KMS-11 (cell line): ENCODE results near the gene DTNB.
"Not testable (repeated sequence)": the region's sequence is repeated elsewhere in the genome, so short reads cannot be mapped to it uniquely, and the experiment has no call there.

Experiments used
- H2AFZ ChIP-seq: fragments of 200-600 bp; sonication (generic); 2 replicates; pipeline ENCODE4 v1.6.1; 2016; ENCODE audit warnings: antibody characterized with exemption, mixed run types, low read depth
- H3K27ac ChIP-seq: fragments of 200-600 bp; sonication (generic); 2 replicates; pipeline ENCODE4 v1.6.1; 2016; ENCODE audit warnings: mild to moderate bottlenecking, mixed run types
- H3K27me3 ChIP-seq: fragments of 200-600 bp; sonication (generic); 2 replicates; pipeline ENCODE4 v1.6.1; 2017; ENCODE audit warnings: mild to moderate bottlenecking, low read depth, mixed run types, moderate library complexity; ENCODE audit not compliant: insufficient read depth
- H3K36me3 ChIP-seq: fragments of 200-600 bp; sonication (generic); 2 replicates; pipeline ENCODE4 v1.6.1; 2017; ENCODE audit warnings: mild to moderate bottlenecking, mixed run types; ENCODE audit not compliant: insufficient read depth
- H3K4me1 ChIP-seq: fragments of 200-600 bp; sonication (generic); 2 replicates; pipeline ENCODE4 v1.6.1; 2016; ENCODE audit warnings: mild to moderate bottlenecking, low read depth, mixed run types; ENCODE audit not compliant: poor library complexity, severe bottlenecking
- H3K4me2 ChIP-seq: fragments of 200-600 bp; sonication (generic); 2 replicates; pipeline ENCODE4 v1.7.0; 2016; ENCODE audit warnings: mild to moderate bottlenecking, mixed run types
- H3K4me3 ChIP-seq: fragments of 200-600 bp; sonication (generic); IDR thresholded peaks from 2 replicates; pipeline ENCODE4 v1.6.1; 2017; ENCODE audit warnings: low read depth, low read length, mixed read lengths; ENCODE audit not compliant: insufficient read depth
- H3K79me2 ChIP-seq: fragments of 200-600 bp; sonication (generic); 2 replicates; pipeline ENCODE4 v1.6.1; 2016; ENCODE audit warnings: low read depth, mixed run types; ENCODE audit not compliant: insufficient read depth
- H3K9ac ChIP-seq: fragments of 200-600 bp; sonication (generic); 2 replicates; pipeline ENCODE4 v1.6.1; 2016; ENCODE audit warnings: mild to moderate bottlenecking, mixed run types
- H4K20me1 ChIP-seq: fragments of 200-600 bp; sonication (generic); 2 replicates; pipeline ENCODE4 v1.6.1; 2016; ENCODE audit warnings: mild to moderate bottlenecking, mixed run types; ENCODE audit not compliant: insufficient read depth
- TF ChIP-seq, protein P1 (sequence below): fragments of 200-600 bp; sonication (generic); conservative IDR thresholded peaks from 2 replicates; pipeline ENCODE4 v1.6.1; 2017; ENCODE audit warnings: low read depth, mild to moderate bottlenecking, antibody characterized with exemption, low read length, moderate library complexity, mixed read lengths

The DTNB gene

DNA sequence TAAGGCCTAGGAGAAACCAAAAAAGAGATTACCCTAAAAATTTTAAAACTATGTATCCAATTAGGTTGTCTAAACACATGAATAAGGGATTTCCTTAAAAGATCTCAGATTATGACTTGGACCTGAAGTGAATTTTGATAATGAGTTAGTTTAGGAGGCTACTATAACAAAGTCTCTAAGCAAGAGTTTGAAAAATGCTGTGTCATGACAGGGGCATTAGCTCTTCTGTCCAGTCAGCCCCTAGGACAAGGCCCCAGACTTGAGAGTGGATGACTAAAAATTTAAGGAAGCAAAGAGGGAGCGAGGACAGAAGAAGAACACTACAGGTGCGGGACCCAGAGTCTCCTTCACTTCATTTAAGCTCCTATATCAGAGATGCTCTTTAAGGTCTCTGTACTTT is 135.9 kb downstream of the DTNB start:
- H3K27ac ChIP-seq, result no peak overlapping the region
- no peak overlapping the region for H2AFZ ChIP-seq
- no peaks in the 10 kb centered on the region for H3K36me3 ChIP-seq
- H3K4me2 ChIP-seq, result no peak overlapping the region
- H3K4me3 ChIP-seq, result no peak overlapping the region
- H3K27me3 ChIP-seq, result no peaks in the 10 kb centered on the region
- H3K4me1 ChIP-seq, result no peaks in the 10 kb centered on the region
- no peak overlapping the region for H3K9ac ChIP-seq
- TF ChIP-seq, protein P1, sequence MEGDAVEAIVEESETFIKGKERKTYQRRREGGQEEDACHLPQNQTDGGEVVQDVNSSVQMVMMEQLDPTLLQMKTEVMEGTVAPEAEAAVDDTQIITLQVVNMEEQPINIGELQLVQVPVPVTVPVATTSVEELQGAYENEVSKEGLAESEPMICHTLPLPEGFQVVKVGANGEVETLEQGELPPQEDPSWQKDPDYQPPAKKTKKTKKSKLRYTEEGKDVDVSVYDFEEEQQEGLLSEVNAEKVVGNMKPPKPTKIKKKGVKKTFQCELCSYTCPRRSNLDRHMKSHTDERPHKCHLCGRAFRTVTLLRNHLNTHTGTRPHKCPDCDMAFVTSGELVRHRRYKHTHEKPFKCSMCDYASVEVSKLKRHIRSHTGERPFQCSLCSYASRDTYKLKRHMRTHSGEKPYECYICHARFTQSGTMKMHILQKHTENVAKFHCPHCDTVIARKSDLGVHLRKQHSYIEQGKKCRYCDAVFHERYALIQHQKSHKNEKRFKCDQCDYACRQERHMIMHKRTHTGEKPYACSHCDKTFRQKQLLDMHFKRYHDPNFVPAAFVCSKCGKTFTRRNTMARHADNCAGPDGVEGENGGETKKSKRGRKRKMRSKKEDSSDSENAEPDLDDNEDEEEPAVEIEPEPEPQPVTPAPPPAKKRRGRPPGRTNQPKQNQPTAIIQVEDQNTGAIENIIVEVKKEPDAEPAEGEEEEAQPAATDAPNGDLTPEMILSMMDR, result no peak
- no peaks in the 10 kb centered on the region for H4K20me1 ChIP-seq
- H3K79me2 ChIP-seq, result no peaks in the 10 kb centered on the region

DNA sequence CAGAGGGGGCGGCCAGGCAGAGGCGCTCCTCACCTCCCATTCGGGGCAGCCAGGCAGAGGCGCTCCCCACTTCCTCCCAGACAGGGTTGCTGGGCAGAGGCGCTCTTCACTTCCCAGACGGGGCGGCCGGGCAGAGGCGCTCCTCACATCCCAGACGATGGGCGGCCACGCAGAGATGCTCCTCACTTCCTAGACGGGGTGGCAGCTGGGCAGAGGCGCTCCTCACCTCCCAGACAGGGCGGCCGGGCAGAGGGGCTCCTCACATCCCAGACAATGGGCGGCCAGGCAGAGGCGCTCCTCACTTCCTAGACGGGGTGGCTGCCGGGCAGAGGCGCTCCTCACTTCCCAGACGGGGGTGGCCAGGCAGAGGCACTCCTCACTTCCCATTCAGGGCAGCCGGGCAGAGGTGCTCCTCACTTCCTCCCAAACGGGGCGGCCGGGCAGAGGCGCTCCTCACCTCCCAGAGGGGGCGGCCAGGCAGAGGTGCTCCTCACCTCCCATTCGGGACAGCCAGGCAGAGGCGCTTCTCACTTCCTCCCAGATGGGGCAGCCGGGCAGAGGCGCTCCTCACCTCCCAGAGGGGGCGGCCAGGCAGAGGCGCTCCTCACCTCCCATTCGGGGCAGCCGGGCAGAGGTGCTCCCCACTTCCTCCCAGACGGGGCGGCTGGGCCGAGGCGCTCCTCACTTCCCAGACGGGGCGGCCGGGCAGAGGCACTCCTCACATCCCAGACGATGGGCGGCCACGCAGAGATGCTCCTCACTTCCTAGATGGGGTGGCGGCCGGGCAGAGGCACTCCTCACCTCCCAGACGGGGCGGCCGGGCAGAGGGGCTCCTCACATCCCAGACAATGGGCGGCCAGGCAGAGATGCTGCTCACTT is 137.7 kb downstream of the DTNB start:
- not testable (repeated sequence) for H3K4me3 ChIP-seq, H3K27me3 ChIP-seq, H3K9ac ChIP-seq, H2AFZ ChIP-seq, H3K36me3 ChIP-seq, H3K27ac ChIP-seq, H4K20me1 ChIP-seq, H3K79me2 ChIP-seq, H3K4me2 ChIP-seq, H3K4me1 ChIP-seq

DNA sequence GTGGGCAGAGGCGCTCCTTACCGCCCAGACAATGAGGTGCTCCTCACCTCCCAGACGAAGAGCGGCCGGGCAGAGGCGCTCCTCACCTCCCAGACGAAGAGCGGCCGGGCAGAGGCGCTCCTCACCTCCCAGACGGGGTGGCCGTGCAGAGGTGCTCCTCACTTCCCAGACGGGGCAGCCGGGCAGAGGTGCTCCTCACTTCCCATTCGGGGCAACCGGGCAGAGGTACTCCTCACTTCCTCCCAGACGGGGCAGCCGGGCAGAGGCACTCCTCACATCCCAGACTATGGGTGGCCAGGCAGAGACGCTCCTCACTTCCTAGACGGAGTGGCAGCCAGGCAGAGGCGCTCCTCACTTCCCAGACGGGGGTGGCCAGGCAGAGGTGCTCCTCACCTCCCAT is 138.4 kb downstream of the DTNB start:
- H3K27me3 ChIP-seq, H3K27ac ChIP-seq, H4K20me1 ChIP-seq, H3K4me1 ChIP-seq, H3K4me3 ChIP-seq, H3K9ac ChIP-seq, H3K4me2 ChIP-seq, H3K79me2 ChIP-seq, H3K36me3 ChIP-seq, H2AFZ ChIP-seq: not testable (repeated sequence)

DNA sequence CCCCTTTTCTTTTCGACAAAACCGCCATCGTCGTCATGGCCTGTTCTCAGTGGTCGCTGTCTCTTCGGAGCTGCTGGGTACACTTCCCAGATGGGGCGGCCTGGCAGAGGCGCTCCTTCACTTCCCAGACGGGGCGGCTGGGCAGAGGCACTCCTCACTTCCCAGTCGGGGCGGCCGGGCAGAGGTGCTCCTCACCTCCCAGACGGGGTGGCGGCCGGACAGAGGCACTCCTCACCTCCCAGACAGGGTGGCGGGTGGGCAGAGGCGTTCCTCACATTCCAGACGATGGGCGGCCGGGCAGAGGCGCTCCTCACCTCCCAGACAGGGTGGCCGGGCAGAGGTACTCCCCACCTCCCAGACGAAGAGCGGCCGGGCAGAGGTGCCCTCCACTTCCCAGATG is 138.9 kb downstream of the DTNB start:
- no peaks in the 10 kb centered on the region for H3K36me3 ChIP-seq
- no peaks in the 10 kb centered on the region for H3K4me1 ChIP-seq
- no peak overlapping the region for H3K4me2 ChIP-seq
- no peak overlapping the region for H3K27ac ChIP-seq
- H3K4me3 ChIP-seq, result no peak overlapping the region
- no peak overlapping the region for H2AFZ ChIP-seq
- TF ChIP-seq, protein P1, result no peak
- H3K27me3 ChIP-seq, result no peaks in the 10 kb centered on the region
- no peaks in the 10 kb centered on the region for H4K20me1 ChIP-seq
- no peak overlapping the region for H3K9ac ChIP-seq
- H3K79me2 ChIP-seq, result no peaks in the 10 kb centered on the region

DNA sequence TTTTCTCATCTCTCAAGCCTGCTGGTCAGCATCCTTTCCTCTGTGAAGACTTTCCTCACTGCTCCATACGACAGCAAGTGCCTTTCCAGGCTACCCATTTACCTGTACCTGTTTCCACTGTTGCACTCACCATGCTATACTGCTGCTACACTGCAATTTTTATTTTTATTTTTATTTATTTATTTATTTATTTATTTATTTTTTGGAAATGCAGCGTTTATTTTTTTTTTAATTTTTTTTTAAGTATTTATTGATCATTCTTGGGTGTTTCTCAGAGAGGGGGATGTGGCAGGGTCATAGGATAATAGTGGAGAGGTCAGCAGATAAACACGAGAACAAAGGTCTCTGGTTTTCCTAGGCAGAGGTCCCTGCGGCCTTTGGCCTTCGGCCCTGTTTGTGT is 139.6 kb downstream of the DTNB start:
- H3K27ac ChIP-seq, H3K9ac ChIP-seq, H3K79me2 ChIP-seq, H3K27me3 ChIP-seq, H3K4me3 ChIP-seq, H2AFZ ChIP-seq, H4K20me1 ChIP-seq, H3K36me3 ChIP-seq, H3K4me2 ChIP-seq, H3K4me1 ChIP-seq: not testable (repeated sequence)

DNA sequence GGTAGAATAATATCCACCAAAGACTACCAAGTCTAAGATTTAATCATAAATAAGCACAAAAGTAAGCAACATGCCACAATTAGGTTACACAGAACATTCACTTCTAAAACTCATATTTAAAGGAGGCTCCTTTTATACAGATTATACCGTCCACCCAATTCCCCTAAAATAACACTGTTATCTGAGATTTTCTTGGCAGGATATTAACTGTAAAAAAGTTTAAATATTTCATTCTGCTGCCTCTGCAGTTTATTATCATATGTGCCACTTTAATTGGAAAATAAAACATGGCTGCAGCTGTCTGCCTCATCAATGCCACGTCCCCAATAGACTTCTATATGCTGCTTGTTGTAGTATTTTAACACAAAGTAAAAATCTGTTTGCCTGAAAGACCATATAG is 140.9 kb downstream of the DTNB start:
- TF ChIP-seq, protein P1, result no peak
- Histone ChIP-seq H3K4me3 (no peak overlapping the region), H3K4me2 (no peak overlapping the region), H3K79me2 (no peaks in the 10 kb centered on the region), H3K9ac (no peak overlapping the region), H3K27ac (no peak overlapping the region), H2AFZ (no peak overlapping the region), H3K4me1 (no peaks in the 10 kb centered on the region), H3K27me3 (no peaks in the 10 kb centered on the region), H3K36me3 (no peaks in the 10 kb centered on the region), H4K20me1 (no peaks in the 10 kb centered on the region)
